PC-3 (cell line): ENCODE measurements around the gene VWA3B. TPM values are rescaled to one million over a fixed set of nuclear protein-coding genes. Genes with fewer than 3 reads are reported as not detected.

Experiments used
- ATAC-seq: fragments of 200-7000 bp; cut with Tn5 transposase; 2 replicates; pipeline ENCODE4 v1.9.1; 2020; ENCODE audit warnings: mild to moderate bottlenecking, moderate library complexity
- BruUV-seq: library from RNA; stranded (reverse); fragments of 400-500 nt; replicated peaks from 2 replicates; lab custom pipeline; 2021; lab: Mats Ljungman, UMichigan
- CTCF ChIA-PET: fragments of 300-600 bp; sonication (Branson Sonifier 250); formaldehyde crosslinking; loops from one replicate; lab custom pipeline; 2022; ENCODE audit warnings: antibody characterized with exemption; lab: Charles Lee
- POLR2A ChIA-PET: fragments of 300-600 bp; sonication (Branson Sonifier 250); formaldehyde crosslinking; loops from one replicate; lab custom pipeline; 2022; ENCODE audit warnings: antibody characterized with exemption; ENCODE audit not compliant: unreplicated experiment; lab: Charles Lee
- DNase-seq: peaks from one replicate; pipeline ENCODE4 v3.0.0-alpha.2; 2015
- H2AFZ ChIP-seq: fragments of 300-600 bp; sonication (generic); 2 replicates; pipeline ENCODE4 v1.6.0; 2016; ENCODE audit warnings: antibody characterized with exemption, low read length
- H3F3A ChIP-seq: fragments of 300-600 bp; sonication (generic); one replicate; pipeline ENCODE4 v1.6.0; 2017; ENCODE audit warnings: antibody characterized with exemption, low read length, control low read depth, mild to moderate bottlenecking; ENCODE audit not compliant: unreplicated experiment
- H3K27ac ChIP-seq: fragments of 300-600 bp; sonication (generic); 2 replicates; pipeline ENCODE4 v1.5.1; 2016; ENCODE audit warnings: mild to moderate bottlenecking, low read length
- H3K27me3 ChIP-seq: fragments of 300-600 bp; sonication (generic); 2 replicates; pipeline ENCODE4 v1.6.1; 2016; ENCODE audit warnings: low read length, mixed read lengths
- H3K36me3 ChIP-seq: fragments of 300-600 bp; sonication (generic); 2 replicates; pipeline ENCODE4 v1.6.1; 2016; ENCODE audit warnings: low read depth, mixed run types, low read length, mixed read lengths
- H3K4me1 ChIP-seq: fragments of 300-600 bp; sonication (generic); 2 replicates; pipeline ENCODE4 v1.5.1; 2016; ENCODE audit warnings: low read length; ENCODE audit not compliant: insufficient read depth
- H3K4me2 ChIP-seq: fragments of 300-600 bp; sonication (generic); 2 replicates; pipeline ENCODE4 v1.6.0; 2016; ENCODE audit warnings: low read length
- H3K4me3 ChIP-seq: fragments of 300-600 bp; sonication (generic); 2 replicates; pipeline ENCODE4 v1.5.1; 2016; ENCODE audit warnings: mild to moderate bottlenecking, low read length, mixed read lengths
- H3K79me2 ChIP-seq: fragments of 300-600 bp; sonication (generic); 2 replicates; pipeline ENCODE4 v1.6.1; 2017; ENCODE audit warnings: low read length, mixed read lengths
- H3K9ac ChIP-seq: fragments of 300-600 bp; sonication (generic); 2 replicates; pipeline ENCODE4 v1.6.0; 2016; ENCODE audit warnings: mild to moderate bottlenecking, low read length
- H3K9me2 ChIP-seq: fragments of 300-600 bp; sonication (generic); replicated peaks from 2 replicates; pipeline ENCODE4 v1.6.1; 2016; ENCODE audit warnings: mixed run types, low read length, mixed read lengths
- H3K9me3 ChIP-seq: fragments of 300-600 bp; sonication (generic); 2 replicates; pipeline ENCODE4 v1.6.1; 2016; ENCODE audit warnings: low read length, mixed read lengths
- H4K20me1 ChIP-seq: fragments of 300-600 bp; sonication (generic); 2 replicates; pipeline ENCODE4 v1.6.1; 2016; ENCODE audit warnings: low read length, mixed read lengths
- CTCF ChIP-seq: fragments of 300-600 bp; sonication (generic); conservative IDR thresholded peaks from 2 replicates; pipeline ENCODE4 v1.5.1; 2017; ENCODE audit warnings: antibody characterized with exemption, low read depth, mild to moderate bottlenecking, low read length
- EZH2 ChIP-seq: fragments of 300-600 bp; sonication (generic); IDR thresholded peaks from one replicate; pipeline ENCODE4 v1.6.1; 2017; ENCODE audit warnings: antibody characterized with exemption, mild to moderate bottlenecking, low read length; ENCODE audit not compliant: unreplicated experiment
- EZH2phosphoT487 ChIP-seq: fragments of 300-600 bp; sonication (generic); IDR thresholded peaks from 2 replicates; pipeline ENCODE4 v1.6.1; 2018; ENCODE audit warnings: mild to moderate bottlenecking, antibody characterized with exemption, low read length, borderline replicate concordance
- intact Hi-C: fragments of 100-400 bp; cut with micrococcal nuclease; formaldehyde crosslinking; loops from 2 replicates; pipeline ENCODE4 v1.9.0; 2023
- total RNA-seq: library from RNA; depleted of rRNA; stranded (reverse); fragments of >200 nt; gene quantifications from 2 replicates; pipeline ENCODE4 v1.2.3, GENCODE V29; 2014

The VWA3B gene
- total RNA-seq, 1 experiment from 2014 or later = not detected

- Histone ChIP-seq H3K4me2 (no peak overlapping the region), H4K20me1 (no peaks in the 10 kb centered on the region), H3K4me3 (no peak overlapping the region), H3F3A (no peaks in the 10 kb centered on the region), H3K9me3 (no peaks in the 10 kb centered on the region), H3K27ac (no peak overlapping the region), H3K9ac (no peak overlapping the region), H2AFZ (no peak overlapping the region), H3K79me2 (no peaks in the 10 kb centered on the region), H3K4me1 (no peaks in the 10 kb centered on the region), H3K36me3 (no peaks in the 10 kb centered on the region), H3K9me2 (no peaks in the 10 kb centered on the region), H3K27me3 (no peaks in the 10 kb centered on the region)
- ATAC-seq (no peak), DNase-seq (no peak)
- intact Hi-C loops = no loop called here
- TF ChIP-seq EZH2phosphoT487 (no peak), EZH2 (no peak), CTCF (no peak)
- CTCF ChIA-PET = no interaction called here
- no TSS peak for BruUV-seq
- POLR2A ChIA-PET = no interaction called here
Observed at GRCh38 chr2:98160554-98160953, 73.6 kb downstream of the VWA3B start.

GRCh38 chr2:98161186-98161585 lies 74.2 kb downstream of the VWA3B start:
- Histone ChIP-seq H2AFZ (no peak overlapping the region), H3K9ac (no peak overlapping the region), H3K27ac (no peak overlapping the region), H3K4me3 (no peak overlapping the region), H3K36me3 (no peaks in the 10 kb centered on the region), H3K9me2 (no peaks in the 10 kb centered on the region), H3K4me2 (no peak overlapping the region), H3K27me3 (no peaks in the 10 kb centered on the region), H3K9me3 (no peaks in the 10 kb centered on the region), H4K20me1 (no peaks in the 10 kb centered on the region), H3F3A (no peaks in the 10 kb centered on the region), H3K79me2 (no peaks in the 10 kb centered on the region), H3K4me1 (no peaks in the 10 kb centered on the region)
- ChIA-PET CTCF (no interaction called here), POLR2A (no interaction called here)
- TF ChIP-seq EZH2phosphoT487 = no peak
- TF ChIP-seq EZH2 = no peak
- no peak for TF ChIP-seq CTCF
- DNase-seq (no peak), ATAC-seq (no peak)
- intact Hi-C loops = no loop called here
- no TSS peak for BruUV-seq

- no peak overlapping the region for H3K27ac ChIP-seq
- no peaks in the 10 kb centered on the region for H3K79me2 ChIP-seq
- no peaks in the 10 kb centered on the region for H3K9me2 ChIP-seq
- no peak for DNase-seq
- peaks cover 13% of the 10 kb centered on the region; the same call in 1 of the 2 replicates for H3K27me3 ChIP-seq
- H3K4me2 ChIP-seq = no peak overlapping the region
- no peak overlapping the region for H2AFZ ChIP-seq
- ChIA-PET CTCF (no interaction called here), POLR2A (no interaction called here)
- no peaks in the 10 kb centered on the region for H4K20me1 ChIP-seq
- no peaks in the 10 kb centered on the region for H3K4me1 ChIP-seq
- no peak overlapping the region for H3K4me3 ChIP-seq
- no peak overlapping the region for H3K9ac ChIP-seq
- H3F3A ChIP-seq = no peaks in the 10 kb centered on the region
- H3K36me3 ChIP-seq = no peaks in the 10 kb centered on the region
- intact Hi-C loops = no loop called here
- no peaks in the 10 kb centered on the region for H3K9me3 ChIP-seq
- no TSS peak for BruUV-seq
- no peak for ATAC-seq
- TF ChIP-seq EZH2phosphoT487 (no peak), EZH2 (no peak), CTCF (no peak)
Observed at GRCh38 chr2:98164256-98164655, 77.3 kb downstream of the VWA3B start.
